Mesendoderm (in vitro differentiated cells): ENCODE data around the gene YY1.

Source experiments
- DNase-seq: peaks from one replicate; pipeline ENCODE4 v3.0.0; 2013
- H2AK5ac ChIP-seq: 2 replicates; pipeline ENCODE4 v1.6.1; 2013; ENCODE audit warnings: low read length, inconsistent platforms
- H2BK120ac ChIP-seq: 2 replicates; pipeline ENCODE4 v1.6.1; 2013; ENCODE audit warnings: low read depth, mild to moderate bottlenecking, low read length, moderate library complexity, mixed read lengths
- H2BK15ac ChIP-seq: replicated peaks from 2 replicates; pipeline ENCODE4 v1.6.1; 2013; ENCODE audit warnings: low read depth, mild to moderate bottlenecking, moderate library complexity
- H2BK5ac ChIP-seq: 2 replicates; pipeline ENCODE4 v1.6.1; 2013; ENCODE audit warnings: low read length, inconsistent platforms
- H3K18ac ChIP-seq: 2 replicates; pipeline ENCODE4 v1.6.1; 2013; ENCODE audit warnings: mild to moderate bottlenecking, low read length, mixed read lengths
- H3K23ac ChIP-seq: one replicate; pipeline ENCODE4 v1.6.1; 2013; ENCODE audit warnings: low read length
- H3K27ac ChIP-seq: 2 replicates; pipeline ENCODE4 v1.5.1; 2013; ENCODE audit warnings: low read depth, mild to moderate bottlenecking, inconsistent platforms, low read length, moderate library complexity
- H3K27me3 ChIP-seq: 2 replicates; pipeline ENCODE4 v1.6.1; 2013; ENCODE audit warnings: low read length, control low read depth, mild to moderate bottlenecking, inconsistent platforms; ENCODE audit not compliant: insufficient read depth, poor library complexity
- H3K36me3 ChIP-seq: 2 replicates; pipeline ENCODE4 v1.6.1; 2013; ENCODE audit warnings: low read length, inconsistent platforms; ENCODE audit not compliant: control insufficient read depth, insufficient read depth
- H3K4ac ChIP-seq: one replicate; pipeline ENCODE4 v1.6.1; 2013; ENCODE audit warnings: low read depth, mild to moderate bottlenecking, low read length, moderate library complexity
- H3K4me1 ChIP-seq: 2 replicates; pipeline ENCODE4 v1.6.1; 2013; ENCODE audit warnings: low read depth, low read length, inconsistent platforms; ENCODE audit not compliant: control insufficient read depth
- H3K4me2 ChIP-seq: 2 replicates; pipeline ENCODE4 v1.6.1; 2013; ENCODE audit warnings: low read length
- H3K4me3 ChIP-seq: 2 replicates; pipeline ENCODE4 v1.5.1; 2013; ENCODE audit warnings: mild to moderate bottlenecking, low read length
- H3K56ac ChIP-seq: one replicate; pipeline ENCODE4 v1.6.1; 2013; ENCODE audit warnings: low read length
- H3K79me1 ChIP-seq: 2 replicates; pipeline ENCODE4 v1.6.1; 2013; ENCODE audit warnings: low read length, inconsistent platforms
- H3K79me2 ChIP-seq: 2 replicates; pipeline ENCODE4 v1.6.1; 2013; ENCODE audit warnings: mild to moderate bottlenecking, low read length; ENCODE audit not compliant: control insufficient read depth, insufficient read depth
- H3K9ac ChIP-seq: 2 replicates; pipeline ENCODE4 v1.6.1; 2013; ENCODE audit warnings: low read length, inconsistent platforms
- H4K5ac ChIP-seq: one replicate; pipeline ENCODE4 v1.6.1; 2013; ENCODE audit warnings: low read length
- H4K8ac ChIP-seq: one replicate; pipeline ENCODE4 v1.6.1; 2013; ENCODE audit warnings: low read depth, mild to moderate bottlenecking, control low read depth, low read length, moderate library complexity
- WGBS: extraction: QIAGEN DNeasy Blood & Tissue Kit; methylation state at CpG from one replicate; pipeline ENCODE4 v1.1.7; 2013; ENCODE audit warnings: low lambda C conversion rate, missing lambda C conversion rate; ENCODE audit not compliant: insufficient coverage; ENCODE audit errors: extremely low coverage; 5-methylcytosine and 5-hydroxymethylcytosine counted together

Gene YY1

GRCh38 chr14:100292776-100293461, 54.0 kb downstream of the YY1 start:
- WGBS, result no CpG with 5 or more reads among the region's 42 CpGs
- no peak overlapping the region for H3K18ac ChIP-seq
- H3K27me3 ChIP-seq, result no peaks in the 10 kb centered on the region
- H2BK5ac ChIP-seq, result no peak overlapping the region
- no peak overlapping the region for H4K5ac ChIP-seq
- H3K9ac ChIP-seq, result no peak overlapping the region
- DNase-seq, result no peak
- H3K27ac ChIP-seq, result no peak overlapping the region
- H4K8ac ChIP-seq, result no peak overlapping the region
- no peak overlapping the region for H2AK5ac ChIP-seq
- H3K4me3 ChIP-seq, result no peak overlapping the region
- no peak overlapping the region for H2BK15ac ChIP-seq
- H3K23ac ChIP-seq, result no peak overlapping the region
- H3K4ac ChIP-seq, result no peak overlapping the region
- no peaks in the 10 kb centered on the region for H3K4me1 ChIP-seq
- H3K4me2 ChIP-seq, result no peak overlapping the region
- peaks cover 3% of the 10 kb centered on the region for H3K79me1 ChIP-seq
- H2BK120ac ChIP-seq, result no peak overlapping the region
- peaks cover 5% of the 10 kb centered on the region for H3K36me3 ChIP-seq
- H3K79me2 ChIP-seq, result no peaks in the 10 kb centered on the region
- no peak overlapping the region for H3K56ac ChIP-seq

GRCh38 chr14:100293497-100294212, 54.7 kb downstream of the YY1 start:
- Histone ChIP-seq H3K36me3 (peaks cover 5% of the 10 kb centered on the region), H3K27me3 (no peaks in the 10 kb centered on the region), H4K8ac (no peak overlapping the region), H2BK5ac (no peak overlapping the region), H2BK120ac (no peak overlapping the region), H3K4me1 (no peaks in the 10 kb centered on the region), H3K79me1 (peaks cover 4% of the 10 kb centered on the region), H3K27ac (no peak overlapping the region), H2BK15ac (no peak overlapping the region), H3K79me2 (no peaks in the 10 kb centered on the region), H3K4me3 (no peak overlapping the region), H3K23ac (no peak overlapping the region), H3K56ac (no peak overlapping the region), H3K4ac (no peak overlapping the region), H2AK5ac (no peak overlapping the region), H4K5ac (no peak overlapping the region), H3K4me2 (no peak overlapping the region), H3K18ac (no peak overlapping the region), H3K9ac (no peak overlapping the region)
- DNase-seq, result no peak
- no CpG with 5 or more reads among the region's 14 CpGs for WGBS

- H3K79me1 ChIP-seq, result peaks cover 7% of the 10 kb centered on the region
- no CpG with 5 or more reads among the region's 12 CpGs for WGBS
- no peak overlapping the region for H2AK5ac ChIP-seq
- H2BK5ac ChIP-seq, result no peak overlapping the region
- H3K56ac ChIP-seq, result no peak overlapping the region
- peaks cover 5% of the 10 kb centered on the region for H3K36me3 ChIP-seq
- H2BK120ac ChIP-seq, result no peak overlapping the region
- no peak overlapping the region for H3K9ac ChIP-seq
- no peaks in the 10 kb centered on the region for H3K79me2 ChIP-seq
- no peaks in the 10 kb centered on the region for H3K4me1 ChIP-seq
- no peak overlapping the region for H3K4ac ChIP-seq
- no peak overlapping the region for H3K23ac ChIP-seq
- no peak overlapping the region for H4K8ac ChIP-seq
- no peak overlapping the region for H3K18ac ChIP-seq
- no peak overlapping the region for H3K4me3 ChIP-seq
- no peak overlapping the region for H3K27ac ChIP-seq
- no peaks in the 10 kb centered on the region for H3K27me3 ChIP-seq
- H4K5ac ChIP-seq, result no peak overlapping the region
- no peak overlapping the region for H3K4me2 ChIP-seq
- no peak overlapping the region for H2BK15ac ChIP-seq
- no peak for DNase-seq
Measured at GRCh38 chr14:100294213-100294962, 55.4 kb downstream of the YY1 start.

- Histone ChIP-seq H3K27me3 (no peaks in the 10 kb centered on the region), H3K18ac (no peak overlapping the region), H3K4ac (no peak overlapping the region), H2BK5ac (no peak overlapping the region), H3K4me3 (no peak overlapping the region), H3K79me2 (no peaks in the 10 kb centered on the region), H2BK15ac (no peak overlapping the region), H3K4me1 (no peaks in the 10 kb centered on the region), H4K8ac (no peak overlapping the region), H3K79me1 (peaks cover 10% of the 10 kb centered on the region), H3K23ac (no peak overlapping the region), H3K9ac (no peak overlapping the region), H3K56ac (no peak overlapping the region), H2BK120ac (no peak overlapping the region), H4K5ac (no peak overlapping the region), H3K4me2 (no peak overlapping the region), H3K27ac (no peak overlapping the region), H3K36me3 (peaks cover 5% of the 10 kb centered on the region), H2AK5ac (no peak overlapping the region)
- no CpG with 5 or more reads among the region's 2 CpGs for WGBS
- DNase-seq, result no peak
Measured at GRCh38 chr14:100294963-100295330, 56.0 kb downstream of the YY1 start.

GRCh38 chr14:100295376-100296105, 56.6 kb downstream of the YY1 start:
- H3K9ac ChIP-seq, result no peak overlapping the region
- no peak overlapping the region for H3K27ac ChIP-seq
- H4K8ac ChIP-seq, result no peak overlapping the region
- H3K79me2 ChIP-seq, result no peaks in the 10 kb centered on the region
- H2AK5ac ChIP-seq, result no peak overlapping the region
- peaks cover 10% of the 10 kb centered on the region for H3K79me1 ChIP-seq
- no peak overlapping the region for H2BK15ac ChIP-seq
- H3K4ac ChIP-seq, result no peak overlapping the region
- H2BK5ac ChIP-seq, result no peak overlapping the region
- no peaks in the 10 kb centered on the region for H3K27me3 ChIP-seq
- H3K18ac ChIP-seq, result no peak overlapping the region
- no peak overlapping the region for H3K56ac ChIP-seq
- DNase-seq, result no peak
- H3K36me3 ChIP-seq, result peaks cover 5% of the 10 kb centered on the region
- no peak overlapping the region for H4K5ac ChIP-seq
- H3K4me3 ChIP-seq, result no peak overlapping the region
- H3K4me1 ChIP-seq, result no peaks in the 10 kb centered on the region
- no peak overlapping the region for H3K23ac ChIP-seq
- no peak overlapping the region for H3K4me2 ChIP-seq
- WGBS, result no CpG with 5 or more reads among the region's 16 CpGs
- no peak overlapping the region for H2BK120ac ChIP-seq
